ENCODE data around the gene ARHGAP29.

ARHGAP29 gene

GRCh38 chr1:94259635-94260289 lies 22.4 kb upstream of the ARHGAP29 start:
- no peak for DNase-seq

- DNase-seq, result no peak
Measured at GRCh38 chr1:94258873-94259331, 21.5 kb upstream of the ARHGAP29 start.

- DNase-seq, result no peak
Measured at GRCh38 chr1:94257444-94257843, 20.1 kb upstream of the ARHGAP29 start.

- DNase-seq, result no peak
Measured at GRCh38 chr1:94255476-94255875, 18.1 kb upstream of the ARHGAP29 start.

GRCh38 chr1:94254073-94254810 lies 16.9 kb upstream of the ARHGAP29 start:
- DNase-seq, result no peak

- DNase-seq, result no peak
Measured at GRCh38 chr1:94253456-94254017, 16.2 kb upstream of the ARHGAP29 start.

- DNase-seq, result no peak
Measured at GRCh38 chr1:94250341-94250740, 13.0 kb upstream of the ARHGAP29 start.

GRCh38 chr1:94248956-94249688 lies 11.7 kb upstream of the ARHGAP29 start:
- DNase-seq, result no peak

- DNase-seq, result no peak
Measured at GRCh38 chr1:94247138-94248094, 10.0 kb upstream of the ARHGAP29 start.

GRCh38 chr1:94246692-94247137 lies 9.3 kb upstream of the ARHGAP29 start:
- DNase-seq, result no peak

GRCh38 chr1:94245747-94246438 lies 8.5 kb upstream of the ARHGAP29 start:
- DNase-seq, result no peak

- DNase-seq, result no peak
Measured at GRCh38 chr1:94244816-94245215, 7.4 kb upstream of the ARHGAP29 start.

GRCh38 chr1:94243665-94244064 lies 6.3 kb upstream of the ARHGAP29 start:
- DNase-seq, result no peak

GRCh38 chr1:94240822-94241221 lies 3.4 kb upstream of the ARHGAP29 start:
- DNase-seq, result no peak

GRCh38 chr1:94239796-94240195 lies 2.4 kb upstream of the ARHGAP29 start:
- no peak for DNase-seq

- DNase-seq, result no peak
Measured at GRCh38 chr1:94239051-94239450, 1.7 kb upstream of the ARHGAP29 start.

GRCh38 chr1:94236630-94237290 lies 624 bp downstream of the ARHGAP29 start:
- DNase-seq, result no peak

- no peak for DNase-seq
Measured at GRCh38 chr1:94236013-94236491, 1.3 kb downstream of the ARHGAP29 start.

GRCh38 chr1:94235189-94236012 lies 2.0 kb downstream of the ARHGAP29 start:
- DNase-seq, result no peak

- DNase-seq, result no peak
Measured at GRCh38 chr1:94234615-94235014, 2.8 kb downstream of the ARHGAP29 start.

Data from AML-193 (cell line).